ENCODE measurements around the gene TRANK1.
"Not testable (repeated sequence)": the region's sequence is repeated elsewhere in the genome, so short reads cannot be mapped to it uniquely, and the experiment has no call there.

Gene TRANK1

GRCh38 chr3:36964331-36964730 lies 19.5 kb upstream of the TRANK1 start:
- Histone ChIP-seq H3K4me2 (no peak overlapping the region), H3K79me2 (ENCODE audit: insufficient read depth, low read depth) (no peaks in the 10 kb centered on the region), H3K27me3 (ENCODE audit: insufficient read depth, low read depth) (no peaks in the 10 kb centered on the region), H3K9ac (no peak overlapping the region), H2AFZ (ENCODE audit: low read depth) (no peak overlapping the region), H3K36me3 (ENCODE audit: insufficient read depth) (no peaks in the 10 kb centered on the region), H4K20me1 (ENCODE audit: insufficient read depth) (no peaks in the 10 kb centered on the region), H3K27ac (no peak overlapping the region), H3K4me3 (IDR thresholded peaks at IDR 0.05; ENCODE audit: insufficient read depth, low read depth, low read length) (no peak overlapping the region), H3K4me1 (ENCODE audit: low read depth, poor library complexity, severe bottlenecking) (no peaks in the 10 kb centered on the region)
- TF ChIP-seq CTCF (conservative IDR thresholded peaks at IDR 0.05; ENCODE audit: low read depth, low read length) = no peak

GRCh38 chr3:36963008-36963407 lies 18.2 kb upstream of the TRANK1 start:
- not testable (repeated sequence) for H3K27ac ChIP-seq; H3K4me1 ChIP-seq (ENCODE audit: low read depth, poor library complexity, severe bottlenecking); H2AFZ ChIP-seq (ENCODE audit: low read depth); H3K4me3 ChIP-seq (IDR thresholded peaks at IDR 0.05; ENCODE audit: insufficient read depth, low read depth, low read length); H3K4me2 ChIP-seq; H3K9ac ChIP-seq; H3K27me3 ChIP-seq (ENCODE audit: insufficient read depth, low read depth); H4K20me1 ChIP-seq (ENCODE audit: insufficient read depth); H3K36me3 ChIP-seq (ENCODE audit: insufficient read depth); H3K79me2 ChIP-seq (ENCODE audit: insufficient read depth, low read depth)

- H3K27ac ChIP-seq = no peak overlapping the region
- no peaks in the 10 kb centered on the region for H3K27me3 ChIP-seq (ENCODE audit: insufficient read depth, low read depth)
- no peaks in the 10 kb centered on the region for H3K36me3 ChIP-seq (ENCODE audit: insufficient read depth)
These were observed 15.6 kb upstream of the TRANK1 start for GRCh38 chr3:36960502-36960901.

DNA sequence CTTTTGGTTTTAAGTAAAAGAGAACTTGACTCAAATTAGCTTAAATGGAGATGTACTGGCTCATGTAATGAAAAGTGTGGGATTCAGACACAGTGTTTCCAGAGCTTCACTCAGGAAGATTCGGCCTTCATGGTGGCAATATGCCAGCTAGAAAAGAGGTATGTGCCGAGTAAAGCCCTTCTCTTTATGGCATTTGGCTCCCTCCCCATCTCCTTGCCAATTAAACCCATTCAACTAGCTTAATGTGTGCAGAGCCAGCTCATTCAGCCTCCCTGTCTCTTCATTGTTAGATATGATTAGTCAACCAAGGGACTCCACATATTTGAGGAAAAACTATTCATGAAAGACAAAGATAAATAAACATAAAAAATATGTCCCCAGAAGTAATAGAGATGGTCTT lies 15.0 kb upstream of the TRANK1 start:
- no peaks in the 10 kb centered on the region for H3K4me1 ChIP-seq (ENCODE audit: low read depth, poor library complexity, severe bottlenecking)
- H3K4me3 ChIP-seq (IDR thresholded peaks at IDR 0.05; ENCODE audit: insufficient read depth, low read depth, low read length) = no peak overlapping the region
- TF ChIP-seq CTCF (conservative IDR thresholded peaks at IDR 0.05; ENCODE audit: low read depth, low read length) = no peak
- no peak overlapping the region for H3K4me2 ChIP-seq
- no peaks in the 10 kb centered on the region for H3K36me3 ChIP-seq (ENCODE audit: insufficient read depth)
- no peak overlapping the region for H3K9ac ChIP-seq
- H3K27ac ChIP-seq = no peak overlapping the region
- no peaks in the 10 kb centered on the region for H4K20me1 ChIP-seq (ENCODE audit: insufficient read depth)
- H3K27me3 ChIP-seq (ENCODE audit: insufficient read depth, low read depth) = no peaks in the 10 kb centered on the region
- H2AFZ ChIP-seq (ENCODE audit: low read depth) = no peak overlapping the region
- H3K79me2 ChIP-seq (ENCODE audit: insufficient read depth, low read depth) = no peaks in the 10 kb centered on the region

More at GRCh38 chr3:36960502-36960901, 15.6 kb upstream of the TRANK1 start:
- Histone ChIP-seq H3K9ac (no peak overlapping the region), H4K20me1 (ENCODE audit: insufficient read depth) (no peaks in the 10 kb centered on the region), H3K4me1 (ENCODE audit: low read depth, poor library complexity, severe bottlenecking) (no peaks in the 10 kb centered on the region), H3K4me2 (no peak overlapping the region), H3K79me2 (ENCODE audit: insufficient read depth, low read depth) (no peaks in the 10 kb centered on the region), H3K4me3 (IDR thresholded peaks at IDR 0.05; ENCODE audit: insufficient read depth, low read depth, low read length) (no peak overlapping the region), H2AFZ (ENCODE audit: low read depth) (no peak overlapping the region)
- TF ChIP-seq CTCF (conservative IDR thresholded peaks at IDR 0.05; ENCODE audit: low read depth, low read length) = no peak

- Histone ChIP-seq H3K36me3 (ENCODE audit: insufficient read depth) (no peaks in the 10 kb centered on the region), H3K27me3 (ENCODE audit: insufficient read depth, low read depth) (no peaks in the 10 kb centered on the region), H3K4me1 (ENCODE audit: low read depth, poor library complexity, severe bottlenecking) (no peaks in the 10 kb centered on the region), H4K20me1 (ENCODE audit: insufficient read depth) (no peaks in the 10 kb centered on the region), H3K4me2 (no peak overlapping the region), H3K4me3 (IDR thresholded peaks at IDR 0.05; ENCODE audit: insufficient read depth, low read depth, low read length) (no peak overlapping the region), H3K9ac (no peak overlapping the region), H3K79me2 (ENCODE audit: insufficient read depth, low read depth) (no peaks in the 10 kb centered on the region), H2AFZ (ENCODE audit: low read depth) (no peak overlapping the region), H3K27ac (no peak overlapping the region)
- TF ChIP-seq CTCF (conservative IDR thresholded peaks at IDR 0.05; ENCODE audit: low read depth, low read length) = no peak
These were observed 13.2 kb upstream of the TRANK1 start for GRCh38 chr3:36957862-36958686.

Data from KMS-11 (cell line).